Tibial nerve (tissue), 4 donors: ENCODE measurements around the gene NUDT16L1. TPM values are rescaled to one million over a fixed set of nuclear protein-coding genes. Genes with fewer than 3 reads are reported as not detected.
A peak's percentile ranks its signal among the peaks of the same experiment; 100 is the strongest.

Experiments
- DNase-seq, 2 donors: peaks; one replicate each; pipeline ENCODE4 v3.0.0-alpha.2; 2019; ENCODE audit warnings: low spot score in 2 of 2
- H3K27ac ChIP-seq, 4 donors: fragments of 200-600 bp; sonication (generic) in 3 of 4; one replicate each; pipeline ENCODE4 v1.5.1; 2017 to 2019; ENCODE audit warnings: mild to moderate bottlenecking in 1 of 4
- H3K27me3 ChIP-seq, 2 donors: fragments of 200-600 bp; sonication (generic) in 1 of 2; one replicate each; pipeline versions ENCODE4 v1.5.1 to v1.6.0; 2017 to 2019
- H3K36me3 ChIP-seq, 3 donors: fragments of 200-600 bp; sonication (generic); one replicate each; pipeline ENCODE4 v1.5.1; 2018 to 2019
- H3K4me1 ChIP-seq, 4 donors: fragments of 200-600 bp; sonication (generic) in 3 of 4; one replicate each; pipeline ENCODE4 v1.5.1; 2017 to 2019
- H3K4me3 ChIP-seq, 4 donors: fragments of 200-600 bp; sonication (generic) in 3 of 4; one replicate each; pipeline ENCODE4 v1.5.1; 2017 to 2019; ENCODE audit warnings: mild to moderate bottlenecking in 1 of 4, moderate library complexity in 1 of 4
- H3K9me3 ChIP-seq, 4 donors: fragments of 200-600 bp; sonication (generic) in 3 of 4; one replicate each; pipeline ENCODE4 v1.5.1; 2017 to 2019
- CTCF ChIP-seq, 5 experiments: fragments of 200-600 bp in 3 of 5; fragments of 450-650 bp in 2 of 5; sonication (generic) in 3 of 5; IDR thresholded peaks; one replicate each; pipeline ENCODE4 v1.5.1; 2016 to 2019; ENCODE audit warnings: antibody characterized with exemption in 5 of 5, mild to moderate bottlenecking in 3 of 5, moderate library complexity in 2 of 5
- EP300 ChIP-seq, 2 donors: sonication (generic); formaldehyde crosslinking; IDR thresholded peaks; one replicate each; pipeline ENCODE4 v1.6.1; 2017; ENCODE audit warnings: antibody characterized with exemption in 2 of 2, mild to moderate bottlenecking in 1 of 2
- POLR2A ChIP-seq, 2 donors: fragments of 450-650 bp; IDR thresholded peaks; one replicate each; pipeline ENCODE4 v1.6.1; 2017; ENCODE audit warnings: antibody characterized with exemption in 2 of 2, mild to moderate bottlenecking in 2 of 2, moderate library complexity in 2 of 2
- WGBS, 2 donors: methylation state at CpG; one replicate each; pipeline ENCODE4 v1.1.5; 2018; 5-methylcytosine and 5-hydroxymethylcytosine counted together
- total RNA-seq, 4 donors: library from RNA; depleted of rRNA; stranded (reverse); fragments of >200 nt; gene quantifications; one replicate each; pipeline ENCODE4 v1.1.0, GENCODE V29; 2016

Gene NUDT16L1
- total RNA-seq, 4 donors from 2014 or later, result 30.3 to 63.7 (median 48.5) TPM

- peak in 1 of 2 donors; percentile 44 for DNase-seq
- H3K4me3 ChIP-seq, result peak overlapping the region; percentile 86 to 98 (median 92)
- no peaks in the 10 kb centered on the region for H3K27me3 ChIP-seq
- TF ChIP-seq CTCF (IDR thresholded peaks at IDR 0.05), result peak in 1 of 5 experiments; percentile 7
- no peak for TF ChIP-seq EP300 (IDR thresholded peaks at IDR 0.05)
- no peaks in the 10 kb centered on the region for H3K9me3 ChIP-seq
- peak overlapping the region in 3 of 4 donors; percentile 85 to 93 (median 89) for H3K27ac ChIP-seq
- H3K4me1 ChIP-seq, result peaks cover 0 to 47% (median 13%) of the 10 kb centered on the region in 4 donors
- H3K36me3 ChIP-seq, result peaks cover 0 to 60% (median 20%) of the 10 kb centered on the region in 3 donors
- 35 to 53% methylated on average over 12 to 26 of the region's 26 CpGs for WGBS, 2 donors
These were observed 1.5 kb downstream of the NUDT16L1 start for GRCh38 chr16:4694642-4695451.

DNA sequence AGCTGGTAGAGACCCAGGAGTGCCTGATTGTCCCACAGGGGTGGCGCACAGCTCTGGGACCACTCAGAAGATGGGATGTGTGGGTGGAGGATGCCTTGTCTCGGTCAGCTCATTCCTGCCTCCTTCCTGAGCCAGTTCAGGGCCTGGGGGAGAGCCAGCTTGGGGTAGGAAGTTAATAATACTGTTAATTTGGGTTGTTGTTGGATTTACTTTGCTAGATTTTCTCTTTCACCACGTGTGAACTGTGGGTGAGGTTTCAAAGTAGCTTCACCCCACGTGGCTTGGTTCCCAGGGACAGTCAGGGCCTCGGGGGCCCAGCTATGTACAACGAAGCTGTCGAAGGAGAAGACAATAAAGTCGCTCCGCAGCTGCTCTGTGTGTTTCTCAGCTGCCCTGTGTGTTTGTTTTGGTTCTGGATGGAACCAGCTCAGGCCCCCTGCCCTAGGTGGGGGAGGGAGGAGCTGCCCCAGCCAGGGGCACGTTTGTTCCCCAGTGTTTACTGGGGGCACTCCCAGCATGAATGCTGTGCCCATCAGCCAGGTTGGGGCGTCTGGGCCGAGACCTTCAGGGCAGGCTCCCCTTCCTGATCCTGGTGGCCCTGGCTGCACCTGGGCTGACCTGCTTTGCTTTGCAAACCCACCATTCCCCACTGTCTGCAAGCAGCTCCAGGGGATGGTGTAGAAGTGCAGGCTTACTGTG is 2.3 kb downstream of the NUDT16L1 start:
- no peak for DNase-seq
- WGBS, 2 donors, result 54 to 55% methylated on average over 12 of the region's 12 CpGs

DNA sequence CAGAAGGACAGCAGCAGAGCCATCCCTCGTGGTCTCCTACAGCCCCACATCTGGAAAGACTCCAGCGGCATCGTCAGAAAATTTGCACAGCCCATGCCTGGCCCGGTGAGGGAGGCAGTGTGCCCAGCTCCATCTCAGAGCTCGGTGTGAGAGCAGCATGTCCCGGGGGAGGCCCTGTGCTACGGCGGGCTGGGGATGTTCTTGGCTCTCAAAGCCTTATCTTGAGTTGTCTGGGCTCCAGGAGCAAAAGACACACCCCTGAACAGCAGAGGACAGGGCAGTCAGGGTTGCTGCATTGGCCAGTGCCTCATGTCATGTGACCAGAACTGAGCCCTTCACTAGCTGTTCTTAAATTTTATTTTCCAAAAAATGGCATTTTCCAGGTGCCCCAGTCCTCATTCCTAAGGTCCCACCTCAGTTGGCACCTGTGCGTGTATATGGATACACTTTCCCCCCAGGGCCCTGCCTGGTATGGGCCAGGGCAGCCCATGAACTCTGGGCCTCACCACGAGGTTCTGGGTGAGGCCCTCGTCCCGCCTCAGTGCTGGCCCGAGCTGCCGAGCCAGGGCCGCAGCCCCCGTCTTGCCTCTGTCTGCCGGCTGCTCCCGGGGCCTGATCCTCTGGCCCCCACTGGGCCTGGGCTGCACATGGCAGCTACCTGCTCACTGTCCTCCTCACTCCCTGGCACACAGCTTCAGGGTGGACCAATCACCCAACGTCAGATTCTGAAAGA is 3.0 kb downstream of the NUDT16L1 start:
- DNase-seq, result peak in 1 of 2 donors; percentile 41
- WGBS, 2 donors, result 52 to 77% methylated on average over 11 to 12 of the region's 19 CpGs
- H3K4me3 ChIP-seq, result no peak overlapping the region
- no peaks in the 10 kb centered on the region for H3K9me3 ChIP-seq
- H3K4me1 ChIP-seq, result peaks cover 0 to 47% (median 13%) of the 10 kb centered on the region in 4 donors
- peak overlapping the region in 2 of 4 donors; percentile 31 to 66 for H3K27ac ChIP-seq
- no peak for TF ChIP-seq CTCF (IDR thresholded peaks at IDR 0.05)
- no peak for TF ChIP-seq EP300 (IDR thresholded peaks at IDR 0.05)
- no peak for TF ChIP-seq POLR2A (IDR thresholded peaks at IDR 0.05)
- peaks cover 2 to 67% (median 20%) of the 10 kb centered on the region in 3 donors for H3K36me3 ChIP-seq
- H3K27me3 ChIP-seq, result no peaks in the 10 kb centered on the region

More for the DNA sequence above, 2.3 kb downstream of the NUDT16L1 start:
- Histone ChIP-seq H3K4me1 (peaks cover 0 to 47% (median 13%) of the 10 kb centered on the region in 4 donors), H3K36me3 (peaks cover 2 to 60% (median 20%) of the 10 kb centered on the region in 3 donors), H3K27me3 (no peaks in the 10 kb centered on the region), H3K9me3 (no peaks in the 10 kb centered on the region), H3K27ac (peak overlapping the region in 2 of 4 donors; percentile 66 to 93), H3K4me3 (no peak overlapping the region)
- no peak for TF ChIP-seq POLR2A (IDR thresholded peaks at IDR 0.05)
- no peak for TF ChIP-seq EP300 (IDR thresholded peaks at IDR 0.05)
- TF ChIP-seq CTCF (IDR thresholded peaks at IDR 0.05), result no peak

DNA sequence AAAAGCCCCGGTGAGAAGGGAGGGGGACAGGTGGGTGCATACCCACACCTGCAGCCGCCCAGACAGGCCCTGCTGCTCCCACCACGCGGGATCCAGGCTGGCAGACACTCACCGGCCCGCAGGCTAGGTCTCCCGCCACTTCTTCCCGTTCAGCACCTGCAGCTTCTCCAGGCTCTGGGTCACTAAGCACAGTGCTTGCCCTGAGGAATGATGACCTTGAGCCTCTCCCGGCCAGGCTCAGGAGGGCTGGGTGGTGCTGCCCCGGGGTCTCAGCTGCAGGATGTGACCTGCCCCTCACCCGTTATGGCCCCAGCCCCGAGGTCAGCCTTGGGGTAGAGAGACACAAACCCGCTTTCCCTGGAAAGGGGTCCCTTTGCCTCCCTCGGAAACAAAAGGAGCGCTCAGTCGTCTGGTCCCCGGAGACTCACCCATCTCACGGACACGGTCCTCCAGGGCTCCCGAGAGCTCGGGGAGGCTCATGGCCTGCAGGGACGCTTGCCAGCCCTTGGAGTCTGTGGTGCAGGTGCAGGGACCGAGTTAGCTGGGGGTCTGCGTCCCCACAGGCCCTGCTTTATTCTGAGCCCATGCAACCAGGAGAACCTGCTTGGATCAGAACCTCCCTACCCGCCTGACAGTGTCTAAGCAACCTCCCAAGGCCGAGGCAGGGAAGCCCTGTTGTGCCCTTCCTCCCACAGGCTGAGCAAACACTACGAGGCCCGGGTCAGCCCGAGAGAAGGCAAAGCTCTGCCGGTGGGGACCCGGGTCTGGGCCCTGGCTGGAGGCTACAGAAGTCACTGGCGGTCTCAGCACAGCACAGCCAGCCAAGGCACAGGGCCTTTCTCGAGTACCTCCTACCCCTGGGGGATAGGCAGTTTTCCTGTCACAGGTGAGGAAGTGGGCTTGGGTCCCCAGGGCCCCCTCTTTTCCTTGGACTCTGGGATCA is 3.8 kb downstream of the NUDT16L1 start:
- no peaks in the 10 kb centered on the region for H3K27me3 ChIP-seq
- H3K4me3 ChIP-seq, result no peak overlapping the region
- peaks cover 2 to 75% (median 20%) of the 10 kb centered on the region in 3 donors for H3K36me3 ChIP-seq
- TF ChIP-seq CTCF (IDR thresholded peaks at IDR 0.05) (no peak), EP300 (IDR thresholded peaks at IDR 0.05) (no peak), POLR2A (IDR thresholded peaks at IDR 0.05) (no peak)
- peak overlapping the region in 2 of 4 donors; percentile 0 to 31 for H3K27ac ChIP-seq
- WGBS, 2 donors, result 73 to 74% methylated on average over 20 to 27 of the region's 33 CpGs
- H3K9me3 ChIP-seq, result no peaks in the 10 kb centered on the region
- no peak for DNase-seq
- peaks cover 0 to 46% (median 13%) of the 10 kb centered on the region in 4 donors for H3K4me1 ChIP-seq
